GM21423 (cell line): ENCODE results near the gene GPR137B.

Experiments used
- ATAC-seq: cut with Tn5 transposase; IDR thresholded peaks from one replicate; pipeline ENCODE4 v1.9.1; 2021; ENCODE audit warnings: mild to moderate bottlenecking, moderate library complexity; ENCODE audit not compliant: unreplicated experiment

Gene GPR137B

GRCh38 chr1:236142253-236143103 lies at the start of gene GPR137B:
Gene GPR137B, plus strand, starts transcription at chr1:236142539. Its CDS starts 84 bp downstream, at chr1:236142623.
- peak; percentile 57 for ATAC-seq

- ATAC-seq = no peak
Measured at GRCh38 chr1:236092899-236093298, 49.4 kb upstream of the GPR137B start.

GRCh38 chr1:236095705-236096520 lies 46.4 kb upstream of the GPR137B start:
- ATAC-seq = no peak

- peak; percentile 46 for ATAC-seq
Measured at GRCh38 chr1:236096660-236097482, 45.5 kb upstream of the GPR137B start.

- ATAC-seq = no peak
Measured at GRCh38 chr1:236098267-236098666, 44.1 kb upstream of the GPR137B start.

- ATAC-seq = no peak
Measured at GRCh38 chr1:236099355-236099974, 42.9 kb upstream of the GPR137B start.

- ATAC-seq = no peak
Measured at GRCh38 chr1:236100799-236101198, 41.5 kb upstream of the GPR137B start.

- ATAC-seq = no peak
Measured at GRCh38 chr1:236101233-236102200, 40.8 kb upstream of the GPR137B start.

- ATAC-seq = no peak
Measured at GRCh38 chr1:236102611-236103010, 39.7 kb upstream of the GPR137B start.

- ATAC-seq = no peak
Measured at GRCh38 chr1:236103059-236103458, 39.3 kb upstream of the GPR137B start.

GRCh38 chr1:236103646-236104218 lies 38.6 kb upstream of the GPR137B start:
- peak; percentile 61 for ATAC-seq

GRCh38 chr1:236107121-236107907 lies 35.0 kb upstream of the GPR137B start:
- no peak for ATAC-seq

GRCh38 chr1:236108027-236108648 lies 34.2 kb upstream of the GPR137B start:
- ATAC-seq = no peak

GRCh38 chr1:236110137-236110536 lies 32.2 kb upstream of the GPR137B start:
- ATAC-seq = no peak

GRCh38 chr1:236111527-236112331 lies 30.6 kb upstream of the GPR137B start:
- no peak for ATAC-seq

GRCh38 chr1:236112332-236112627 lies 30.1 kb upstream of the GPR137B start:
- ATAC-seq = no peak

GRCh38 chr1:236113324-236114032 lies 28.9 kb upstream of the GPR137B start:
- ATAC-seq = no peak
